AG04449 (cell line): Measurements from ENCODE around the gene CXCR2.
"Not testable (repeated sequence)": the region's sequence is repeated elsewhere in the genome, so short reads cannot be mapped to it uniquely, and the experiment has no call there.

Experiments
- CTCF ChIA-PET: fragments of 350-600 bp; formaldehyde crosslinking; extraction: SDS; loops from one replicate; lab custom pipeline; 2021; ENCODE audit warnings: antibody characterized with exemption; lab: Yijun Ruan, JAX
- POLR2A ChIA-PET: fragments of 400-600, 350-600 bp; formaldehyde crosslinking; extraction: SDS; loops from one replicate; lab custom pipeline; 2020; ENCODE audit warnings: antibody characterized with exemption, inconsistent platforms; lab: Yijun Ruan, JAX
- DNase-seq: peaks from one replicate; pipeline ENCODE4 v3.0.0-alpha.2; 2010; ENCODE audit warnings: low read depth, low spot score
- H3K4me3 ChIP-seq: 2 replicates; pipeline ENCODE4 v1.5.1; 2011; ENCODE audit warnings: low read depth, mild to moderate bottlenecking, control low read depth, low read length
- TF ChIP-seq, protein P1 (sequence below): IDR thresholded peaks from one replicate; pipeline ENCODE4 v1.5.1; 2011; ENCODE audit warnings: mild to moderate bottlenecking, moderate library complexity, low read length, control low read depth, inconsistent platforms; ENCODE audit not compliant: insufficient read depth; ENCODE audit errors: missing control alignments

Gene CXCR2

DNA sequence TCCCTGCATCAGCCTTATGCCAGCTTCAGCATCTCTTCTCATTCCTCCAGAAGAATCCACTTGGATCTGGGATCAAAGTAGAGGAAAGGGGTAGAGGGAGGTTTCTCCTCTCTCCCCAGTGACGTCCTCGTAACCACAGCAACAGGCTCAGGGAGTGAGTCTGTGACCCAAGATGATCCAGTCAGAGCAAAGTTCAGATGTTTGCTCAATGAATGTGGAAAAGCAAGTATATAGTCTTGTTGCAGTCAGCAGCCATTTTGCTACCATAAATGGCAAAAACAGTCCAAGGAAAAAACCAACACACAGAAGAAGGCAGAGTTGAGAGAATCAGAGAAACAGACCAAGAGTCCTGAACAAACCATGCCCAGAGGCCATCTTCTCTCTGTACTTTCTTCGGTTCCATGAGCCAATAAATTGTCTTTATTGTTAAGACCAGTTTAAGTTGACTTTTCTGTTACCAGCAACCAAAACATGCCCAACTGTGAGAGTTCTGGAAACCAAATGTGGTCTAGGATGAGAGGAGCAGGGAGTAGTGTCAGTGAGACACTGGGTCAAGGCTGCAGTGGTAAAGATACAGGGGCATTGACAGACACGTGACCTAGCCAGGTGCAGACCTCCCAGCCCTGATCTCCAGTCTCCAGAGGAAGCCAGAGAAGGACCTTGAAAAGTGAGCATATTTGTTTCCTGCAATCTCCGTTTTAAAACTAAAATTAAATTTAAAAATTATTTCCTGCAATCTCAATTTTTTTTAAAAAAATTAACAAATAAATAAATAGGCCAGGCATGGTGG is 44.1 kb downstream of the CXCR2 start:
- POLR2A ChIA-PET, result no interaction called here
- DNase-seq, result no peak
- TF ChIP-seq, protein P1, sequence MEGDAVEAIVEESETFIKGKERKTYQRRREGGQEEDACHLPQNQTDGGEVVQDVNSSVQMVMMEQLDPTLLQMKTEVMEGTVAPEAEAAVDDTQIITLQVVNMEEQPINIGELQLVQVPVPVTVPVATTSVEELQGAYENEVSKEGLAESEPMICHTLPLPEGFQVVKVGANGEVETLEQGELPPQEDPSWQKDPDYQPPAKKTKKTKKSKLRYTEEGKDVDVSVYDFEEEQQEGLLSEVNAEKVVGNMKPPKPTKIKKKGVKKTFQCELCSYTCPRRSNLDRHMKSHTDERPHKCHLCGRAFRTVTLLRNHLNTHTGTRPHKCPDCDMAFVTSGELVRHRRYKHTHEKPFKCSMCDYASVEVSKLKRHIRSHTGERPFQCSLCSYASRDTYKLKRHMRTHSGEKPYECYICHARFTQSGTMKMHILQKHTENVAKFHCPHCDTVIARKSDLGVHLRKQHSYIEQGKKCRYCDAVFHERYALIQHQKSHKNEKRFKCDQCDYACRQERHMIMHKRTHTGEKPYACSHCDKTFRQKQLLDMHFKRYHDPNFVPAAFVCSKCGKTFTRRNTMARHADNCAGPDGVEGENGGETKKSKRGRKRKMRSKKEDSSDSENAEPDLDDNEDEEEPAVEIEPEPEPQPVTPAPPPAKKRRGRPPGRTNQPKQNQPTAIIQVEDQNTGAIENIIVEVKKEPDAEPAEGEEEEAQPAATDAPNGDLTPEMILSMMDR, result no peak
- no peak overlapping the region for H3K4me3 ChIP-seq
- CTCF ChIA-PET, result interaction anchor here (0.7 to 1.0 kb wide), 3 partner anchors 13 to 88 kb away, joined by 3 to 4 read pairs (median 4); no protein-coding TSS in a partner anchor

DNA sequence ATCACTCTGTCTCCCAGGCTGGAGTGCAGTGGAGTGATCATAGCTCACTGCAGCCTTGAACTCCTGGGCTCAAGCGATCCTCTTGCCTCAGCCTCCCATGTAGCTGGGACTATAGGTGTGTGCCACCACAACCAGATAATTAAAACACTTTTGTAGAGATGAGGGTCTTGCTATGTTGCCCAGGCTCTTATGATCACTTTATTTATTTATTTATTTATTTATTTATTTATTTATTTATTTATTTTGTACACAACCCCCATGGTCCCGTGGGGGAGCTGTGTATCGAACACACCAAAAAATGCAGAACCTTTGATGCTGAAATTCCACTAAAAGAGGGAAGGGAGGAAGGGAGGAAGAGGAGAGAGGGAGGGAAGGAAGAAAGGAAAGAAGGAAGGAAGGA is 45.9 kb downstream of the CXCR2 start:
- not testable (repeated sequence) for H3K4me3 ChIP-seq, DNase-seq
- ChIA-PET POLR2A (interaction anchor here (0.7 kb wide), 1 partner anchor 87 kb away, joined by 3 read pairs; no protein-coding TSS in a partner anchor), CTCF (interaction anchor here (0.7 to 1.8 kb wide), 7 partner anchors 9 to 951 kb away, joined by 3 to 5 read pairs (median 4); no protein-coding TSS in a partner anchor)

DNA sequence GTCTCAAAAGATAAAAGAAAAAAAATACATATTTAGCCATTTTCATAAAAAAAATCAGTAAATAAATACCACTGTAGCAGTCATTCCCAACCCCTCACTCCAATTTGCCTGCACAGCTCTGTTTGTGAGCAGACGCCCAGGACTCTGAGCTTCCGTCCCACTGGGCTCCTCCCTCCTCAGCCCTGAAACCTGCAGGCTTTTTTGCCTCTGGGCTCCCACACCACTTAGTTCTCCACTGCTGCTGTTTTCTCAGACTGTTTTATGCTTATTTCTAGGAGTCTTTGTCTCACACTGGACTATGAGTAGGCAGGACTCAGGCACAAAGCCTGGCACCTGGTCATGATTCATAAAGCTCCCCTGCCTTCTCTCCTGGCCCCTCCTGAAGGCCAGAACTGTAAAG is 47.0 kb downstream of the CXCR2 start:
- no peak for DNase-seq
- TF ChIP-seq, protein P1, result no peak
- ChIA-PET POLR2A (no interaction called here), CTCF (interaction anchor here (1.6 to 1.8 kb wide), 2 partner anchors 8 to 14 kb away, joined by 4 to 5 read pairs; no protein-coding TSS in a partner anchor)
- H3K4me3 ChIP-seq, result no peak overlapping the region

DNA sequence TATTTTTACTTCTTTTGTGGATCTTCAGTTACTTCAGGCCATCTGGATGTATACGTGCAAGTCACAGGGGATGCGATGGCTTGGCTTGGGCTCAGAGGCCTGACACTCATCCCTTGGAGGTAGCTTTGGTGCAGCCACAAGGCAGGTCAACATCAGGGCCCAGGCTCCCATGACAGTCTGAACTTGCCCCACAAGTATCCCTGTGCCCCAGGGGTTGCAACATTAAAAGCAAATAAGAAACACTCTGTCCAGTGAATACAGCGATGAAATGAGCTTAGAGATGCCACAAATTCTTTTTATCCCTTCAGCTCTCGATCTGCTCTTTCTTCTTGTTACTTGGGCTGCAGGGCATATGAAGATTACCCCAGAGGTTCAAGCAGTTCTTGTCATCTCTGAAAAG is 54.0 kb downstream of the CXCR2 start:
- no peak overlapping the region for H3K4me3 ChIP-seq
- ChIA-PET POLR2A (no interaction called here), CTCF (interaction anchor here (1.9 kb wide), 1 partner anchor 12 kb away, joined by 7 read pairs; no protein-coding TSS in a partner anchor)
- DNase-seq, result no peak
- TF ChIP-seq, protein P1, result no peak

DNA sequence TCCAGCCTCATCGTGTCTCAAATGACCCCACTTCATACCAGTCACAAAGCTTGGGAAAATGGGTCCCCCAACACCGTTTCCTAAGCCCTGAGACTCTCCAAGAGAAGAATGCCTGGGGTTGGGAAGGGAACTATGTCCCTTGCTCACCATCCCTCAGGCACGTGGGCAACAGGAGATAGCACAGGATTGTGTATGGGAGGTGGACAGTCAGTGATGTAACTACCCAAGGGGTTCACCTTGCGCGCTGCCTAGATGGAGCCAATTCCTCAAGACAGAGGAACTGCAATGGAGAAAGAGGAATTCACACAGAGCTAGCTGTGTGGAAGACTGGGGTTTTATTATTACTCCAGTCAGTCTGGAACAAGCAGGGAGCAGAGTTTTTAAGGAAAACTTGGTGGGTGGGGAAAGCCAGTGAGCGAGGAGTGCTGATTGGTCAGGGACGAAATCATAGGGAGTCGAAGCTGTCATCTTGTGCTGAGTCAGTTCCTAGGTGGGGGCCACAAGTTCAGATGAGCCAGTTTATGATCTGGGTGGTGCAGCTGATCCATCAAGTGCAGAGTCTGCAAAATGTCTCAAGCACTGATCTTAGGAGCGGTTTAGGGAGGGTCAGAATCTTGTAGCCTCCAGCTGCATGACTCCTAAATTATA is 54.8 kb downstream of the CXCR2 start:
- DNase-seq, result no peak
- H3K4me3 ChIP-seq, result no peak overlapping the region
- ChIA-PET POLR2A (no interaction called here), CTCF (interaction anchor here (1.3 to 1.9 kb wide), 4 partner anchors 8 to 122 kb away, joined by 4 to 7 read pairs (median 6); no protein-coding TSS in a partner anchor)
- TF ChIP-seq, protein P1, result no peak

DNA sequence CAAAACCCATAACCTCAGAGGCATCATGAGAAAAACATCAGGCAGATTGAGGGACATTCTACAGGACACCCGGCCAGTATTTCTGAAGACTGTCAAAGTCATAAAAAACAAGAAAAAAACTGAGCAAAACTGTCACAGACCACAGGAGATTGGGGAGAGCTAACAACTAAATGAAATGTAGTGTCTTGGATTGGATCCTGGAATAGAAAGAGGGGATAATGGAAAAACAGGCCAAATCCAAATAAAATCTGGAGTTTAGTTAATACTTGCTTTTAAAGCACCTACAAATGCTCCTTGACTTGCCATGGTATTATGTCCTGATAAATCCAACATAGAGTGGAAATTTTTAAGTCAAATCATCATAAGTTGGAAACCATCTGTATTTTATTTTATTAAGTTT is 58.5 kb downstream of the CXCR2 start:
- H3K4me3 ChIP-seq, result no peak overlapping the region
- ChIA-PET CTCF (interaction anchor here (0.6 to 5.6 kb wide), 5 partner anchors 17 to 221 kb away, joined by 3 to 36 read pairs (median 7); partner anchors contain the start of genes AAMP and PNKD), POLR2A (no interaction called here)
- TF ChIP-seq, protein P1, result no peak
- DNase-seq, result no peak
